SK-N-MC (cell line): ENCODE measurements around the gene FGFR3.

ENCODE experiments used
- EZH2 ChIP-seq: fragments of 200-600 bp; sonication (generic); IDR thresholded peaks from one replicate; pipeline ENCODE4 v1.6.1; 2017; ENCODE audit warnings: antibody characterized with exemption
- POLR2AphosphoS5 ChIP-seq: IDR thresholded peaks from 2 replicates; pipeline ENCODE4 v1.6.1; 2012; ENCODE audit warnings: mild to moderate bottlenecking, low read depth, low read length, borderline replicate concordance

GRCh38 chr4:1788254-1788973 is 4.7 kb upstream of the FGFR3 start:
- no peak for TF ChIP-seq POLR2AphosphoS5
- TF ChIP-seq EZH2: no peak
